MCF 10A (cell line): ENCODE data around the gene PIGH. TPM values are rescaled to one million over a fixed set of nuclear protein-coding genes. Genes with fewer than 3 reads are reported as not detected.

ENCODE experiments used
- BruUV-seq: library from RNA; stranded (reverse); fragments of 400-500 nt; replicated peaks from 2 replicates; lab custom pipeline; 2021; lab: Mats Ljungman, UMichigan
- CTCF ChIA-PET: fragments of 300-600 bp; sonication (Branson Sonifier 250); formaldehyde crosslinking; extraction: SDS; loops from one replicate; lab custom pipeline; 2021; ENCODE audit warnings: antibody characterized with exemption, inconsistent platforms; lab: Yijun Ruan, JAX
- POLR2A ChIA-PET: fragments of 300-600, 350-650 bp; sonication (Branson Sonifier 250); formaldehyde crosslinking; extraction: SDS; loops from one replicate; lab custom pipeline; 2020; ENCODE audit warnings: antibody characterized with exemption, inconsistent platforms; lab: Yijun Ruan, JAX
- DNase-seq: peaks from one replicate; pipeline ENCODE4 v3.0.0-alpha.2; 2018; ENCODE audit not compliant: unreplicated experiment
- H3K27ac Mint-ChIP-seq: one replicate; pipeline ENCODE4 v1.8.0; 2022; ENCODE audit warnings: mild to moderate bottlenecking, low read depth, mixed read lengths; ENCODE audit not compliant: unreplicated experiment
- H3K27me3 Mint-ChIP-seq: one replicate; pipeline ENCODE4 v1.8.0; 2022; ENCODE audit warnings: mixed read lengths; ENCODE audit not compliant: insufficient read depth, unreplicated experiment
- H3K36me3 Mint-ChIP-seq: one replicate; pipeline ENCODE4 v1.8.0; 2022; ENCODE audit warnings: mild to moderate bottlenecking, moderate library complexity, mixed read lengths; ENCODE audit not compliant: insufficient read depth, unreplicated experiment
- H3K4me1 Mint-ChIP-seq: one replicate; pipeline ENCODE4 v1.8.0; 2022; ENCODE audit warnings: mixed read lengths; ENCODE audit not compliant: insufficient read depth, unreplicated experiment
- H3K4me3 Mint-ChIP-seq: one replicate; pipeline ENCODE4 v1.8.0; 2022; ENCODE audit warnings: mild to moderate bottlenecking, moderate library complexity, mixed read lengths; ENCODE audit not compliant: unreplicated experiment
- H3K9me3 Mint-ChIP-seq: one replicate; pipeline ENCODE4 v1.8.0; 2022; ENCODE audit warnings: mixed read lengths; ENCODE audit not compliant: unreplicated experiment
- intact Hi-C: fragments of 100-400 bp; cut with micrococcal nuclease; formaldehyde crosslinking; loops from 2 replicates; pipeline ENCODE4 v1.14.1; 2022
- total RNA-seq: library from RNA; stranded (reverse); gene quantifications from 2 replicates; pipeline ENCODE4 v1.2.3, GENCODE V29; 2022
- TF ChIP-seq, protein P1 (sequence below): fragments of 200-600 bp; IDR thresholded peaks from one replicate; pipeline ENCODE4 v1.8.0; 2022; ENCODE audit warnings: antibody characterized with exemption, mild to moderate bottlenecking; ENCODE audit not compliant: unreplicated experiment

PIGH gene
- total RNA-seq, 1 experiment from 2014 or later = 18.9 TPM

GRCh38 chr14:67562776-67563150, 37.3 kb downstream of the PIGH start:
- BruUV-seq = no TSS peak
- CTCF ChIA-PET = interaction anchor here (1.9 to 7.8 kb wide), 3 partner anchors 9 to 36 kb away, joined by 12 to 75 read pairs (median 15); no protein-coding TSS in a partner anchor
- no peak overlapping the region for H3K4me3 Mint-ChIP-seq
- H3K27me3 Mint-ChIP-seq = no peaks in the 10 kb centered on the region
- intact Hi-C loops = no loop called here
- POLR2A ChIA-PET = interaction anchor here (0.6 to 1.1 kb wide), 2 partner anchors 135 to 1047 kb away, joined by 3 read pairs; no protein-coding TSS in a partner anchor
- H3K9me3 Mint-ChIP-seq = no peaks in the 10 kb centered on the region
- no peak for DNase-seq
- H3K4me1 Mint-ChIP-seq = peaks cover 17% of the 10 kb centered on the region
- no peaks in the 10 kb centered on the region for H3K36me3 Mint-ChIP-seq
- H3K27ac Mint-ChIP-seq = no peak overlapping the region
- TF ChIP-seq, protein P1, sequence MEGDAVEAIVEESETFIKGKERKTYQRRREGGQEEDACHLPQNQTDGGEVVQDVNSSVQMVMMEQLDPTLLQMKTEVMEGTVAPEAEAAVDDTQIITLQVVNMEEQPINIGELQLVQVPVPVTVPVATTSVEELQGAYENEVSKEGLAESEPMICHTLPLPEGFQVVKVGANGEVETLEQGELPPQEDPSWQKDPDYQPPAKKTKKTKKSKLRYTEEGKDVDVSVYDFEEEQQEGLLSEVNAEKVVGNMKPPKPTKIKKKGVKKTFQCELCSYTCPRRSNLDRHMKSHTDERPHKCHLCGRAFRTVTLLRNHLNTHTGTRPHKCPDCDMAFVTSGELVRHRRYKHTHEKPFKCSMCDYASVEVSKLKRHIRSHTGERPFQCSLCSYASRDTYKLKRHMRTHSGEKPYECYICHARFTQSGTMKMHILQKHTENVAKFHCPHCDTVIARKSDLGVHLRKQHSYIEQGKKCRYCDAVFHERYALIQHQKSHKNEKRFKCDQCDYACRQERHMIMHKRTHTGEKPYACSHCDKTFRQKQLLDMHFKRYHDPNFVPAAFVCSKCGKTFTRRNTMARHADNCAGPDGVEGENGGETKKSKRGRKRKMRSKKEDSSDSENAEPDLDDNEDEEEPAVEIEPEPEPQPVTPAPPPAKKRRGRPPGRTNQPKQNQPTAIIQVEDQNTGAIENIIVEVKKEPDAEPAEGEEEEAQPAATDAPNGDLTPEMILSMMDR = no peak

- TF ChIP-seq, protein P1 = no peak
- no peak overlapping the region for H3K4me3 Mint-ChIP-seq
- ChIA-PET CTCF (interaction anchor here (0.6 to 7.8 kb wide), 5 partner anchors 9 to 135 kb away, joined by 3 to 75 read pairs (median 12); no protein-coding TSS in a partner anchor), POLR2A (interaction anchor here (1.1 kb wide), 1 partner anchor 135 kb away, joined by 3 read pairs; no protein-coding TSS in a partner anchor)
- no peaks in the 10 kb centered on the region for H3K27me3 Mint-ChIP-seq
- no TSS peak for BruUV-seq
- H3K27ac Mint-ChIP-seq = no peak overlapping the region
- DNase-seq = no peak
- no peaks in the 10 kb centered on the region for H3K36me3 Mint-ChIP-seq
- peaks cover 13% of the 10 kb centered on the region for H3K4me1 Mint-ChIP-seq
- no peaks in the 10 kb centered on the region for H3K9me3 Mint-ChIP-seq
- intact Hi-C loops = no loop called here
Measured at GRCh38 chr14:67562025-67562775, 37.9 kb downstream of the PIGH start.

DNA sequence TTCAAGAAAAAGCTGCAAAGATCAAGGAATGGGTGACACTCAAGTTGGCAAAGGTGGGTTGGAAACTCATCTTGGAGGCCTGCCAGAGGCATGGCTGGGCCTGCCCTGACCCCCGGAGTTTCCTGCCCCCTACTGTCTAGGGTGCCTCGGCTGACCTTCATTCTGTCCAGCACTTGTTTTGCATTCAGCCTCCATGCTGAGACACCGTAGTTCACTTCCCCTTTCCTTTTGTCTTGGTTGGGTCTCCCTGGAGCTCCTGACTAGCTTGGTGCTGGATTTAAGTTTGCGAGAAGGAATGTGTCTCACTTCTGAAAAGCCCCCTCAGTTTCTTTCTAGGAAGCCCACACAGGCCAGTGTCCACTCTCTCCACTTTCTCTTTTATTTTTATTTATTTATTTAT, 40.4 kb downstream of the PIGH start:
- Mint-ChIP-seq H3K36me3 (no peaks in the 10 kb centered on the region), H3K27ac (no peak overlapping the region), H3K4me3 (no peak overlapping the region), H3K4me1 (peaks cover 17% of the 10 kb centered on the region), H3K9me3 (no peaks in the 10 kb centered on the region), H3K27me3 (no peaks in the 10 kb centered on the region)
- BruUV-seq = no TSS peak
- TF ChIP-seq, protein P1 = no peak
- DNase-seq = no peak
- intact Hi-C loops = no loop called here
- ChIA-PET POLR2A (no interaction called here), CTCF (interaction anchor here (0.9 to 7.8 kb wide), 3 partner anchors 9 to 112 kb away, joined by 4 to 75 read pairs (median 4); no protein-coding TSS in a partner anchor)

DNA sequence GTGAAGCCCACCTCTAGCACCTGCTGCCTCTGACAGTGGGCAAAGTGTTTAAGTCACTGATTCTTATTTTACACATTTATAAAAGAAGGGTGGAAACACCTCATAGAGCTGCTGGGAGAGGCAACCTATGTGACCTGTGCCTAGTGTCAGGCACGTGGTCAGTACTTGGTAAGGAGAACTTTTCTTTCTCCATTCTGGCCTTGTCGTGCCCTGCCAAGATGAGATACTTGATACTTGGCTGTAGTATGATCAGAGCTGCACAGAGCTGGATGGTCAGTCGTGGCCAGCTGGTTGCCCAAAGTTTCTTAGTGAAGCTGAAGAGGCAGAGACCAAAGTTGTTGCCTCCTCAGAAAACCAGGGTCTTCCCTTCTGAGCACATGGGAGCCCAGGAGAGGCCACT, 42.4 kb downstream of the PIGH start:
- no peak overlapping the region for H3K27ac Mint-ChIP-seq

More for the DNA sequence above, 42.4 kb downstream of the PIGH start:
- CTCF ChIA-PET = interaction anchor here (1.4 to 1.5 kb wide), 3 partner anchors 14 to 130 kb away, joined by 4 to 11 read pairs (median 8); no protein-coding TSS in a partner anchor
- Mint-ChIP-seq H3K36me3 (no peaks in the 10 kb centered on the region), H3K9me3 (no peaks in the 10 kb centered on the region), H3K27me3 (no peaks in the 10 kb centered on the region), H3K4me3 (no peak overlapping the region), H3K4me1 (peaks cover 12% of the 10 kb centered on the region)
- BruUV-seq = no TSS peak
- DNase-seq = no peak
- intact Hi-C loops = no loop called here
- TF ChIP-seq, protein P1 = no peak
- POLR2A ChIA-PET = interaction anchor here (1.3 kb wide), 1 partner anchor 8 kb away, joined by 5 read pairs; no protein-coding TSS in a partner anchor
